CD4-positive, alpha-beta T cell treated with Interleukin-6 at 100 ng/mL for 8 hours (primary cell): ENCODE measurements around the gene REPIN1.

Experiments
- DNase-seq: peaks from one replicate; pipeline ENCODE4 v3.0.0-alpha.2; 2020; ENCODE audit warnings: mixed read lengths, low spot score

REPIN1 gene

DNA sequence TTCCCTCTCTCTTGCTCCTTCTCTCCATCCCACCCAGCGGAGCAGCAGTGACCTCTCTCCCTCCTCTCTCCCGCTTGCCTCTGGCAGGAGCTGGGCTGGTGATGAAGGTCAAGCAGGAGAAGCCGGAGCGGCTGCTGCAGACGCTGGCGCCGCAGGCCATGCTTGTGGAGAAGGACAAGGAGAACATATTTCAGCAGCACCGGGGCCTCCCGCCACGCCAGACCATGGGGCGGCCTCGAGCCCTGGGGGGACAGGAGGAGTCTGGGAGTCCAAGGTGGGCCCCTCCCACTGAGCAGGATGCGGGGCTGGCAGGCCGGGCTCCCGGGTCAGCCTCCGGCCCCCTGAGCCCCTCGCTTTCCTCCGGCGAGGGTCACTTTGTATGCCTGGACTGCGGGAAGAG, 27.8 kb downstream of the REPIN1 start:
- DNase-seq = no peak

DNA sequence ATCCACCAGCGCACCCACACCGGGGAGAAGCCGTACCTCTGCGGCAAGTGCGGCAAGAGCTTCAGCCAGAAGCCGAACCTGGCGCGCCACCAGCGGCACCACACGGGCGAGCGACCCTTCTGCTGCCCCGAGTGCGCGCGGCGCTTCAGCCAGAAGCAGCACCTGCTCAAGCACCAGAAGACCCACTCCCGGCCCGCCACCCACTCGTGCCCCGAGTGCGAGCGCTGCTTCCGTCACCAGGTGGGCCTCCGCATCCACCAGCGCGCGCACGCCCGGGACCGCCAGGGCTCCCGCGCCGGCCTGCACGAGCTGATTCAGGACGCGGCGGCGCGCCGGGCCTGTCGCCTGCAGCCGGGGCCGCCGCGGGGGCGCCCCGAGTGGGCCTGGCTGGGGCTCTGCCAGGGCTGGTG, 28.2 kb downstream of the REPIN1 start:
- no peak for DNase-seq

DNA sequence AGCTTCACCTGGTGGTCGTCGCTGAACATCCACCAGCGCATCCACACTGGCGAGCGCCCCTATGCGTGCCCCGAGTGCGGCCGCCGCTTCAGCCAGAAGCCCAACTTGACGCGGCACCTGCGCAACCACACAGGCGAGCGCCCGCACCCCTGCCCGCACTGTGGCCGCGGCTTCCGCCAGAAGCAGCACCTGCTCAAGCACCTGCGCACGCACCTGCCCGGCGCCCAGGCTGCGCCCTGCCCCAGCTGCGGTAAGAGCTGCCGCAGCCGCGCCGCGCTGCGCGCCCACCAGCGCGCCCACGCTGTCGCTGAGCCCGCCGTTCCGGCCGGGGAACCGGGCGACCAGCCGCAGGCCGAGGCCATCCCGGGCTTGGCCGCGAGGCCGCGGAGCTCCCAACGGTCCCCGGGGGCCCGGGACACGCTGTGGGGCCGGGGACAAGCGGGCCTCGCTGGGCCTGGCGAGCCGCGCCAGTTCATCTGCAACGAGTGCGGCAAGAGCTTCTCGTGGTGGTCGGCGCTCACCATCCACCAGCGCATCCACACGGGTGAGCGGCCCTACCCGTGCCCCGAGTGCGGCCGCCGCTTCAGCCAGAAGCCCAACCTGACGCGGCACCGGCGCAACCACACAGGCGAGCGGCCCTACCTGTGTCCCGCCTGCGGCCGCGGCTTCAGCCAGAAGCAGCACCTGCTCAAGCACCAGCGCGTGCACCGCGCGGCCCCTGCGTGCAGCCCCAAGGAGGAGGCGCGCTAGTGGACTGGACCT, 28.9 kb downstream of the REPIN1 start:
- no peak for DNase-seq

DNA sequence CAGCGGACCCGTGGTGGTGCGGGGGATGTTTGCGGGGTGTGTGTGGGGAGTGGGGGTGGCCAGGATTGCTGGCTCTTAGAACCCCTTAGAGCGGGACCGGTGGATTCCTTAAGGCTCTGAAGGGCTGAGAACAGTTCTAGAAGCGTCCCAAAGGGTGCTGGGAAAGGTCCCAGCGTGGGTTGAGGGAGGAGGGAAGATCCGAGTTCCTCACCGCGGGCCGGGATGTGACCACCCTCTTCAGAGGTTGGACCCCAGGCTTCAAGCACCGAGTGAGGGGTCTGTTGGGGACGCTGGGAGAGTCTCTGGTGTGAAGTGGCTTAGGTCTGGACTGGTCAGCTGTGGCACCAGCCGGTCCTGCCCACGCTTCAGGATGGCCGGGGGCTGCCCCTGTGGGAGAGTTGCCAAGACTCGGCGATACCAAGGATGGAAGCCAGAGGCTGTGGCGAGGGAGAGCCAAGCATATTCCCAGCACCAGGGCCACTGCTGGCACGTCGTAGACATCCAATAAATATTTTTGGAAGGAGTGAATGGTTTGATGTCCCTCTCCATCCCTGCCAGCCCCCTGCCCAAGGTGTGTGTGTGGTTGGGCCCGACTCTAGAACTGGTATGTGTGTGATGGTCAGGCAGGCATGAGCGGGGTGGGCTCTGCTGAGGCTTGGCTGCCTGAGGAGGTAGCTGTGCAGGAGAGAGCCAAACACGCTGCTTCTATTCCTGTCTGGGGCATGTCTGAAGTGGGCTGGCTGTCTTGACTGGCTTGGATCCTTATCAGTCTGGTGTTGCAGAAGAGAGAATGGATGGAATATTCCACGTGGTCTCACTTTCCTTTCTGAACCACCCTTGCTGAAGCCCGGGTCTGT, 29.7 kb downstream of the REPIN1 start:
- no peak for DNase-seq

DNA sequence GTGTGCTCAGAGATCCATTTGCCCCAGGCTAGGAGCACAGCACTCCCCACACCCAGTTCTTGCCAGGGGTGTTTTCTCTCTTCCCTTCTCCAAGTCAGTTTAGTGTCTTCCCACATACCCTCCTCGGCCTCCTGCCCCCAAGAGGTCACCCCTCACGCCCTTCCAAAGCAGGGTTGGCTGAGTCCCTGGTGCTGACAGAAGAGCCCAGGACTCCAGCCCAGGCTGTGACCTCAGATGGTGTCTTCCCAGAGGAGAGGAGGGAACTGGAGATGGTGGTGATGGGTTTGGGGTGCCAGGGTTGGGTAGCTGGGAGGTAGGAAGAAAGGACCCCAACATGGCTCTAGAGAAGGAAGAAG, 30.3 kb downstream of the REPIN1 start:
- DNase-seq = no peak

DNA sequence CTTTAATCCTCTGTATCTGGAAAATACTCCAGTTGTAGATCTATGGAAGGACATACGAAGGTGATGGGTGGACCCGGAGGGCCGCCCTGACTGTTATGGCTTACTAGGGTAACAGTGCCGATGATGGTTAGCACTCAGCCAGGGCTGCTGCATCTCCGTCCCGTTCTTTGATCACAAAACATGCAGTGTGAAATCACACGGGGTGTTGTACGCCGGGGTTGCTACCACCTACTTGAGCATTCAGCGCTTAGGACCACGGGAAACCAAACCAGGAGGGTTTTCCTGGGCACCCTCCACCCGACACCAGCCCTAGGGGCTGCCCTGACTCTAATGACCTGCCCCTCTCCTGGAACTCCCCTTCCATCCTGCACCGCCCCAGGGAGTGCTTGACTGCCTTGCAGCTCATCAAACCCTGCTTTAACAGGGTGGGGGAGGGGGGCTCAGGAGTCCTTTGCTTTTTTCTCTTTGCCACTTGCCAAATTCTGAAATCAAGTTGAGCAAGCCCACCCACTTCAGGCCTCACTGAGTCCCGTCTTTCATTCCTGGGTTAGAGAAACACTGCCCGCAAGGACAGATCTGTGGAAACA, 30.9 kb downstream of the REPIN1 start:
- no peak for DNase-seq

DNA sequence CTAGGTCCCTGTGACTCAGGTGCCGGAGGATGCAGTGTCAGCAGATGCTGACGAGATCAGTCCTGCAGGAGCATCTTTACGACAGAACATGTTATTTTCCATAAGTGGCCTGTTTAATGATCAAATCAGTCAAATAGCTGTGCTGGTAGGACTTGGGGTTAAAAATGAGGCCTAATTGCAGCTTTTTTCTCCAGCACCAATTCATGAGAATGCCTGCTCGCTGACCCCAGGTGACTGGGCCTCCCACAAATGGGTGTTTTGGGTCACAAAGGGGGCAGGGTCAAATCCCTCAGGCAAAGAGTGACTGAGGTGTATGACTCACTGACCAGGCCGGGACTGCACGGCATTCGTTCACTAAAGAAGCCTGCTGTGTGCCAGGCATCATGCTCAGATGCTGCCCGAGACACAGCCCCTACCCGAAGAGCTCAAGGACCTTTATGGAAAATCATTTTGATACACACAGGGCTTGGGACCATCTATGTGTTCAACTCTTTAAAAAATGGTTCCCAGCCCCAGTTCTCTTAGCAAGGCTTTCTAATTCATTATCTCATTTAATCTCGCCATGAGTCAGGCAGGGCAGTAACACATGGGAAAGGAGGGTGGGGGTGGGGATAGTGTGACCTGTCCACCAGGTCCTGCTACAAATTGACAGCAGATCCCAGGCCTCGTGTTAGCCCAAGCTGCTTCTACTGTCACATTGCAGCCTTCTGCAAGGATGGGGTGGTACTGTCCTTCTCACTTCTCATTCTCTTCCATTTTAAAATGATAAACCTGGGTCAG, 31.6 kb downstream of the REPIN1 start:
- DNase-seq = no peak

DNA sequence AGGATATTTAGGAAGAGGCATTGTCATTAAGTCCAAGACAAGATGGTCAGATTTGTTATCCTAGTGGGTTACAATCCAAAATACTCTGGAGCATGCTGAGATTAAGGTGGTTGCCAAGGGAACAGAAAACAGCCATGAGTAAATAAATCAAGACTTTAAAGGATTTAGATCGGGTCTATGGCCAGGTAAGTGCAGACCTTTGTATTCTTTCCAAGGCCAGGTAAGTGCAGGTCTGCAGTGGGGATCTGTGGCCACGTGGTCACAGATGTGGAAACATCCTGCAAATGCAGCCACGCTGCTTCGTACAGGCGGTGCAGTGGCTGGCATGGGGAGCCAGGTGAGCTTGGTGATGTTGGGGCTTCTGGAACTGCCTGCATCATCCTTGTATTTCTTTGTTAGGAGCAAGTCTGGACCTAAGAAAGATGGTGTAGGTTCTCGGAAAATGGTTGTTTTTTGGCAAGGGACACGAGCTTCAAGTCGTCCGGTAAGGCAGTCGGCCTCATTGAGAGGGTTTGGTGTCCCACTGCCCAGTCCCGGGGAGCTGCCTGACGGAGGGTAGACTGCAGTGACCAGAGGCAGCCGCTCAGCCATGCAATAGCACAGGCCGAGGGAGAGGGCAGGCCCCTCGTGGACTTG, 32.3 kb downstream of the REPIN1 start:
- DNase-seq = no peak

DNA sequence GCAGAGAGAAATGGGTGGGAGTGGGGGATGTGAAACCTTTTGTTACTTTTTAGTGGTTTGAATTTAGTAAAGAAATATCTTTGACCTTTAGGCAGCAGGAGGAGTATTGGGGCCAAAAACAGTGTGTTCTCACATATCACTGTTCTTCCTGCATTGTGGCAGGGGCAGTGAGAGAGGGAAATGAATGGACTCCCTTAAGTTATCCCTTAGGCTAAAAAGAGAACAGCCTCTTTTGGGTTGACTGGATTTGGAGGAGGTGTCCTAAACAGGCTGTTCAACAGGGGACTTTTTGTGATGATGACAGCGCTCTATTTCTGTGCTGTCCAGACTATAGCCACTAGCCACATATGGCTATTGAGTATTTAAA, 32.8 kb downstream of the REPIN1 start:
- no peak for DNase-seq

DNA sequence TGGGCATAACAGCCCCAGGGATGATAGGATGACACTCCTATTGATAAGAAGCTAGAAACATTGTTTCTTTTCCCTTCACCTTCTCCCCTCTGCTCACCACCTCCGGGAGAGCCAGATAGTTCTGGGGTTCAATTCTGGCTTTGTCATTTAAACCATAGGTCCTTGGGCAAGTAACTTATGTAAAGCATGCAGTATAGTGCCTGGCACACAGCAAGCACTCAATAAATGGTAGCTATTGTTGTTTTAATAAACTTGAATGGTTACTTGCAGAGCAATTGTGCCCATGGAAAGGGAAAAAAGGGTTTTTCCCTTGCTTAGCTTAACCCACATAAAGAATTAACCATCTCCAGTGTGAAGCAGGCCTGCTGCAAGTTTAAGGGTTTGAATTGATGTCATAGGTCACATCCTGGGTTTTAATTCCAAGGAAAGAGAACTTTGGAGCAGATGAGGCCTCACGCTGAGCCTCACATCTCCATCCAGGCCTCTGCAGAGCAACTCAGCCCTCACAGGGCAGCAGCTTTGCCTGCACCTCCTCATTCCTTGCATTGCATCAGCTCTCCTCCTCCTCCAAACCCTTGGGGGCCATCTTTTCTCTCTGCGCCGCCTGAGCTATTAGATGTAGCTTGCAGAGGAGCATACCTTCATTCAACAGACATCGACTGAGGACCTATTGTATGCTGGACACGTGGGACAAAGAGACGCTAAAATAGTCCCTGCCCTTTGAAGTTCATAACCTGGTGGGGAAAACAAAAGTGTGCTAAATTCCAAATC, 33.4 kb downstream of the REPIN1 start:
- no peak for DNase-seq

DNA sequence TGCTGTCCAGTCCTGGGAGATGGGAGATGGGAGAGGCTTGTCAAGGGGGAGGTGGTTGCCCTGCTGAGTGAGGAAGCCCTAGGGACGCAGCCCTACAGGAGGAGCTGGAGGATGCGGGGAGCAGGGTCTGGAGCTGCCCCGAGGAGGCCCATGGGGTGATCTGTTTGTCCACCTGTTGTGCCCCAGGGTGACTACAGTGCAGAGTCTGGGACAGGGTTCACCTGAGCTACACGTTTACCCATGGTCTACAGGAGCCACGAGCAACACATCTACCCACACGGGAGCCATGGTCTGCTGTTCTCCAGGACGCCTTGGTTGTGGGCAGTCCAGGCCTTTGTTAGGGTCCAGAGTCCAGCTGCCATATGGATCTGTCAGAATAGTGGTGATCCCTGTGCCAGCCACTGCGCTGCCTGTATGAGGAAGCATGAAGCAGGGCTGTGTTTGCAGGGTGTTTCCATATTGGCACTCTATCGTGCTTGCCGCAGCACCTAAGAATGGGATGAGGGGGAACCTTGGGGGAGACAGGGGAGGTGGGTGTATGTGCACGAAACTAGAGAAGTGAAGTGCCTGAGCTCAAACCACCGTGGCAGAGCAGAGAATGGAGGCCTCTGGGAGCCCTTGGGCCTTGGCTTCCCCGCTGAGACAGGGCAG, 34.2 kb downstream of the REPIN1 start:
- no peak for DNase-seq

DNA sequence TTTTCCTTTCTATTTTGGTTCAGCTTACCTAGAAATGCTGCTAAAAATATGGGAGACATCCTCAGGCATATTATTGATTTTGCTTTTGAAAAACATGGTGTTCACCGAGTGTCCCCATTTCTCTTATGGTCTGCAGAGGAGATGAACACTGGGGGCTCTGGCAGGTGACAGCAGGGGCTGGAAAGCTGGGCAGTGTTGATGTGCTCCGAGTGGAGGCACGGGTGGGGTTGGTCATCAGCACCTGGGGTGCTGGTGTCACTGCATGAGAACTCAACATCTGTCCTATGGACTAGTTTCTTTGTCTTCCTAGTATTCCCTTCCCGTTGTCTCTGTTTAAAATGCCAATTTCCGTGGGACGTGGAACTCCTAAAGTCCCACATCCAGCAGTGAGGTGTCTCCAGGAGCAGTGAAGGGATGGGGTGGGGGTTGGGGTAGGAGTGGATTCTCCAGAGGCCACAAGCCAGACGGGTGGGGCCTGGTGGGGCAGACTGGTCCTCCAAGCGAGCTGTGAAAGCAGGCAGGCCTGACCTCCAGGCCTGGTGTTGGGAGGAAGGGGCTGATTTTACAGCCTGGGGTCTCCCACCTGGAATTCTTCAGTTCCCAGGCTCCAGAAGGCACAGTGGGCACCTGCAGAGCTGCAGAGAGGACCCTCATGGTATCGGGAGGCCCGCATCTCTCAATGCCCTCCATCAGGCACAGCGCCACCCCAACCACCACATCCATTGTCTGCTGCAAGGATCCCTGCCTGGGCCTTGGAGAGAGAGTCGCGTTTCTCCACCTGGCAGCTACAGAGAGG, 35.0 kb downstream of the REPIN1 start:
- no peak for DNase-seq

DNA sequence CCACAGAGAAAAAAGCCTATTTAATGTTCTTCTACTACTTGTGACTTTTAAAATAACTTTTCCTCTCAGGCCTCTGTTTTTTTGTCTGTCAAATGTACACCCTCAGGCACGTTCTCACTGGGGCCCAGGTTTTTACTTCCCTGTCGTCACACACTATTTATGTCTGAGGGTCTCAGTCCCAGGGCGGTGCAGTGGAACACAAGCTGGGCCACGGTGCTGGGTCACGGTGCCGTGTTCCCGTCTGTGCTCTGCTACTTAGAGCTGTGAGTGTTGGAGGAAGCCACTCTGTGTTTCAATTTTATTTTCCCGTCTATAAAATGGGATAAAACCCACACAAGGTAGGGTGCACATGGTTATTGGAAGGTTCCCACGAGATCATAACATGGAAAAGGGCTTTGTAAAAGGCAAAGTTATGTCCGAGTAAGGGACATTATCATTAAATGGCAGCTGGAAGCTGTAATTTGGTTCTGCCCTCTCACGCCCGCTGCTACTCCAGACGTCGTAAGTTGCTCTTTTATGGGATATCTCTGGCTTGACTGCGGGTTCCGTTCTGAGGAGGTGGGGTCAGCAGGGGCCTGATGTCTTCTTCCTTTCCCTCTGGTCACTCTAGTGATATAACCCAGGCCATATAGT, 35.7 kb downstream of the REPIN1 start:
- no peak for DNase-seq

DNA sequence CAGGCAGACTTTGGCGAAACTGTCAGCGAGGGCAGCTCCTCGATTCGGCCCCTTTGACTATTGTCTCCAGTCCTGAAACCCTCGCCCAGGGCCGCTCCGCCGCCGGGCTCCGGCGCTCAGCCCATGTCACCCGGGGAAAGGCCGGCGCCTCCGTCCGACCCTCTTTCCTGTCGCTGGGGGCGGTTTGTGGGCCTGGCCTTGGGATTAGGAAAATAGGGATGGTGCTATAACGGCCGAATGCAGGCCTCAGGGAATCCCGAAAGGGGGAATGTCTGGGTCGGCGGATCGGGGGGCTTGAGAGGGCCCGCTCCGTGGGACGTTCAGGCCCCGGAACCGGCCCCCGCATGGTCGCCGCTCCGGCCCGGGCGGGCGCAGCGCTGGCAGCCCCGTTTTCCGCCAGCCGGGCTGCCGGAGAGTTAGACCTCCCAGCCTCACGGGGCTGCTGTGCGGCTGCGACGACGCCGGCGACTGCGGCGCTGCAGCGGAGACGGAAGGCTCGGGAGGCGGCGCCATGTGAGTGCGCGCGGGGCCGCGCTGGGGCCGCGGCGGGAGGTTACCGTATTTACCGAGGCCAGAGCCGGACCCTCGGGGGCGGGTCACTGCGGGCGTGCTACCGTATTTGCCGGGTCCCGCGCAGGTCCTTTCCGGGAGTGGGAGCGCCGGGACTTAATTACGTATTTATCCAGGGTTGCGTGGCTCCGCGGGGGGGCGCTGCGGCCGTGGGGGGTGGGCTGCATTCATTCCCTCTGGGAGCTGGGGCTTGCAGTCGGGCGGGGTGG, 36.4 kb downstream of the REPIN1 start:
- peak; percentile 74 for DNase-seq

DNA sequence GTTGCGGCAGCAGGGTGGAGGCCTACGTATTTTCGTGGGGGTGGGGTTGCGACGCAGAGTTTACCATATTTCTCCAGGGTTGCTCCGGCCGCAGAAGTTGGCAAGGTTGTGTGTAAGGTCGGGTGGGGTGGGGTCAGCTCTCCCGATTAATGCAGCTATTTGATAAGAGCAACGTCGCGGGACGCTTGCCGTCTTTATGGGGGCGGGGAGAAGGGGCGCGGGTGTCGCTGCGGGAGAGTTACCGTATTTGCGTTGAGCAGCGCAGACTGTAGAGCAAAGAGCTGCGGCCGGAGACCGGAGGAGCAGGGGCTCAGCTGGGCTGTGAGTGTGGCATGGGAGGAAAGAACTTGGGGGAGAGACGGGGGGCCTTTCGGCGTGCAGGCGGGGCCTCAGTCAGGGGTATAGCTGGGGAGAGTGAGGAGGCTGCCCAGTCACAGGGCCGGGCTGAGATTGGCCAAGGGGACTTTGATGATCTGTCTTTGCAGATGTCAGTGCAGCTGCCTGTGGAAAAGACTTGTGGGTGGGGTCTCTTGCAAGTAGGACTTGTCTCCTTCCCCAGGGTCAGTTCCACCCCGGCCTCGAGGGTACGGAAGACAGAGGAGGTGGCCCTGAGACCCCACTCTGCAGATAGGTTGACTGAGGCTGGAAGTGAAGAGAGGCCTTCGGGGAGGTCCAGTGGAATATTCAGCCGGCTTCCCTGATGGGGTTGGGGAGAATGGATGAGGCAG, 37.1 kb downstream of the REPIN1 start:
- no peak for DNase-seq

DNA sequence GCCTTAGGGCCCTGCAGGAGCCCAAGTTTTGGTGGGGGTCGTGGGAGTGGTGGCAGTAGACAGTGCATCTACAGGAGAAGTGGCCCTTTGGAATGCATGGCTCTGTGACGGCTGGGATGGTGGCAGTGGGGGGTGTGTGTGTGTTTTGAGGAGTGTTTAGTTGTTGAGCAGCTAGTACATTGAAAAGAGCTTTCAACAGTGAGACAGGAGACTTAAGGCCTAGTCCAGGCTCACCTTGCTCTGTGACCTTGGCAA, 37.6 kb downstream of the REPIN1 start:
- DNase-seq = no peak

DNA sequence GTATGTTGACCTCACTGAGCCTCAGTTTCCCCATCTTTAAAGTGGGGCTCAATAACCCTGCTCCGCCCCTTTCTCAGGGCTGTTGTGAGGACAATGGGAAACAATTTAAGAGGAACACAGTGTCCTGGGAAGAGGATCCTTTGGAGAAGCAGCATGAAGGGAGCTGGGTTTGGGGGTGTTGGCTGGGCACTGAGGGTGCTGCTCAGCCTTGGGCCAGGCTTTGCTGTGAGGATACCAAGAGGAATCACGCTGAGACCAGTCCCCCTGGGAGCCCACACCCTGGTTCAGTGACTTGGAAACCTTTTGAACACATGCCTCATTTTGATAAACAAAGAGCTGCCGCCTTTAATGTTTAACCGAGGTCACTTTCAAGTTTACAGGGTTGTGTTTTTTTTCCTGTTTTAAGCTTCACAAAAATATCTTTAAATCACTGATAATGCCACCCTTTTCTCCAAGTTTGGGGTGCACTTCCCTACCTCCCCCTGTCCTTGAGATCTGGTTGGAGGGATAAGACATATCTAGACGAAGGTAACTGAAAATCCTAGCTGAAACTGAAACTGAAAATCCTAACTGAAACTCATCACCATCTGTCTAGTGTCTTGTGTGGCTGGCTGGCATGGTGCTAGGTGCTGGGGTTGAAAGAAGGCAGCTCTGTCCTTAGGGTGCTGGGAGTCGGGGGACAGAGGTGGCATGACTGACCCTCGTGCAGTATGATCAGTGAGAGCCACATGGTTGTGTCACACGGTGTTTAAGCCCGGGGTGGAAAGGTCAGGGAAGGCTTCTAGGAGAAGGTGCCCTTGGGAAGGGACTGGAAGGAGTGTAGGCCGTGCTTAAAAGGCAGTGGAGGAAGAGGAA, 38.2 kb downstream of the REPIN1 start:
- DNase-seq = peak; percentile 36
